Transverse colon (tissue), 4 donors: ENCODE results near the gene YLPM1.

ENCODE experiments used
- CTCF ChIP-seq, 5 experiments: fragments of 200-600 bp in 3 of 5; fragments of 450-650 bp in 2 of 5; sonication (generic) in 3 of 5; IDR thresholded peaks; 1 replicate in 2 of 5; 2 replicates in 3 of 5; pipeline ENCODE4 v1.5.1; 2016 to 2017; ENCODE audit warnings: antibody characterized with exemption in 5 of 5, inconsistent platforms in 3 of 5, mild to moderate bottlenecking in 2 of 5, moderate library complexity in 1 of 5
- EP300 ChIP-seq: sonication (generic); formaldehyde crosslinking; IDR thresholded peaks from one replicate; pipeline ENCODE4 v1.6.1; 2017; ENCODE audit warnings: antibody characterized with exemption, low read depth
- POLR2A ChIP-seq: fragments of 450-650 bp; IDR thresholded peaks from one replicate; pipeline ENCODE4 v1.6.1; 2016; ENCODE audit warnings: antibody characterized with exemption, mild to moderate bottlenecking, moderate library complexity
- POLR2AphosphoS5 ChIP-seq, 3 donors: sonication (generic); formaldehyde crosslinking; IDR thresholded peaks; one replicate each; pipeline ENCODE4 v1.6.1; 2016; ENCODE audit warnings: antibody characterized with exemption in 3 of 3

- TF ChIP-seq EP300 (no peak), CTCF (IDR thresholded peaks at IDR 0.05) (no peak), POLR2A (no peak), POLR2AphosphoS5 (IDR thresholded peaks at IDR 0.05) (no peak)
These were observed 93.2 kb downstream of the YLPM1 start for GRCh38 chr14:74856366-74856765.
